Activated CD8-positive, alpha-beta memory T cell treated with anti-CD3 and anti-CD28 coated beads for 4 hours (primary cell): ENCODE measurements around the gene RAD54L2.
"Not testable (repeated sequence)": the region's sequence is repeated elsewhere in the genome, so short reads cannot be mapped to it uniquely, and the experiment has no call there.

Source experiments
- DNase-seq, 2 donors: peaks; one replicate each; pipeline ENCODE4 v3.0.0-alpha.2; 2020; ENCODE audit warnings: low read depth in 2 of 2

The RAD54L2 gene

GRCh38 chr3:51544011-51544775, 5.7 kb downstream of the RAD54L2 start:
- DNase-seq: no peak

GRCh38 chr3:51547274-51547673, 8.8 kb downstream of the RAD54L2 start:
- no peak for DNase-seq

- DNase-seq: no peak
Observed at GRCh38 chr3:51549311-51549710, 10.8 kb downstream of the RAD54L2 start.

GRCh38 chr3:51550080-51550819, 11.7 kb downstream of the RAD54L2 start:
- no peak for DNase-seq

- no peak for DNase-seq
Observed at GRCh38 chr3:51557993-51558392, 19.5 kb downstream of the RAD54L2 start.

- no peak for DNase-seq
Observed at GRCh38 chr3:51559411-51559888, 20.9 kb downstream of the RAD54L2 start.

- no peak for DNase-seq
Observed at GRCh38 chr3:51559961-51560360, 21.4 kb downstream of the RAD54L2 start.

- not testable (repeated sequence) for DNase-seq
Observed at GRCh38 chr3:51562403-51562802, 23.9 kb downstream of the RAD54L2 start.

GRCh38 chr3:51568036-51568435, 29.5 kb downstream of the RAD54L2 start:
- no peak for DNase-seq

- no peak for DNase-seq
Observed at GRCh38 chr3:51568996-51569395, 30.5 kb downstream of the RAD54L2 start.

- no peak for DNase-seq
Observed at GRCh38 chr3:51578238-51578637, 39.7 kb downstream of the RAD54L2 start.

- DNase-seq: no peak
Observed at GRCh38 chr3:51580418-51580817, 41.9 kb downstream of the RAD54L2 start.

- DNase-seq: no peak
Observed at GRCh38 chr3:51581524-51581923, 43.0 kb downstream of the RAD54L2 start.

GRCh38 chr3:51585197-51585596, 46.7 kb downstream of the RAD54L2 start:
- DNase-seq: no peak

- DNase-seq: no peak
Observed at GRCh38 chr3:51585871-51586270, 47.4 kb downstream of the RAD54L2 start.
